Measurements from ENCODE around the gene C2CD4A.
A peak's percentile ranks its signal among the peaks of the same experiment; 100 is the strongest.

The C2CD4A gene

DNA sequence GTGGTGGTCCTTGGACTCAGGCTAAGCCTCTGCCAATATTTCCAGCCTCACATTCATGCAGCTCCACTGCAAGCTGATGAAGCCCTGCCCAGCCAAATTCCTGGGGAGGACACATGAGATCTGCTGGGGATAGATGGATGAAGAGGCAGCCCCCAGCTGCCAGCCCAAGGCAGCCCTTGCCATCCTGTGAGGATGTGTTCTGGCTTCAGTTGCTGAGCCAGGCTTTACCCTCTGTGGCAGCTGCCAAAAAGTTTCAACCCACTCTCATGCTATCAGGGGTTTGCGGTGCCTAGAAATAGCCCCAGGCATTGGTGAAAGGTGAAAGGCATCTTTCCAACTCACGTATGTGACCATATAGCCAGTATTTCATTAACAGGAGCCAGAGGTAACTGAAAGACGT lies 37.6 kb downstream of the C2CD4A start:
- no peak for DNase-seq

DNA sequence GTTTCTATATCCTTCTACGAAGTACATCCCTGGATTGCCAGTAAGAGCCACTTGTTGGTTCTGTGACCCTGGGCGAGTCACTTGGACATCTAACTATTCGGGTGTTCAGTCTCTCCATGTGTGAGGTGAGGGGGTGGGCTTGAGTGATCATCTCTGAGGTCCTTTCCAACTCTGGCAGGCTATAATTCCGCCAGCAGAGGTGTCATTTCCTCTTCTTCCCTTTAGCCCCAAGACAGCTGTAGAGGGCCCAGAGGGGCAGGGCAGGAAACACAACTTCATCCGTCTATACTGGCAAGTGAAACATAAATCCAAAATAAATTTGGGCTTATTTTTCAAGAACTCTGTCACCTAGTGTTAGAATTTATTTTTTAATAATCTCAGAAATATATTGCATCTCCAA lies 38.1 kb downstream of the C2CD4A start:
- no peak for DNase-seq

DNA sequence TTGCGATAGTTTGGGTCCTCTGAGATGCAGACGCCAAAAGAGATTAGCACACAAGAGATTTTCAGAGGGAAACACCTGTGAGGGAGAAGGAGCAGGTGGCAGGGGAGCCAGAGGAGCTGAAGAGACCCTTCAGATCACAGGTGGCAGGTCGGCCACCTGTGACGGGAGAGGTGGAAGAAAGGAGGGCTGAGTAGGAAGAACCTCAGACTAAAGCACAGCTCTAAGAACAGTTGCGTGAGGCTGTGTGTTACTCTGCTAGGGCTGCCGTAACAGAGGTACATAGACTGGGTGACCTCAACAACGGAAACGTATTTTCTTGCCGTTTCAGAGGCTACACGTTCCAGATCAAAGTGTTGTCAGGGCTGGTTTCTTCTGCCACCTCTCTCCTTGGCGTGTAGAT lies 38.5 kb downstream of the C2CD4A start:
- no peak for DNase-seq

DNA sequence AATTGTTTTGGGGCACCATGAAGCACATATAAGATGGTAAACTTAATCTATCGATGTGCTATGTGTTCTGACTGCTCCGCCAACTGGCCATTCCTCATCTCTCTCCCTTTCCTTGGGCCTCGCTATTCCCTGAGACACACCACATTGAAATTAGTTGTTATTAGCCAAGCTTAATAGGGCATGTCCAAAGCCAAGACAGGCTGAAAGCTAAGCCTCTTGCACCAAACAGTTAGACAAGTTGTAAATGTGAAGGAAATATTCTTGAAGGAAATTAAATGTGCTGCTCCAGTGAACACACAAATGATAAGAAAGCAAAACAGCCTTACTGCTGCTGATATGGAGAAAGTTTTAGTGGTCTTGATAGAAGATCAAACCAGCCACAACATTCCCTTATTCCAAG lies 39.3 kb downstream of the C2CD4A start:
- no peak for DNase-seq

DNA sequence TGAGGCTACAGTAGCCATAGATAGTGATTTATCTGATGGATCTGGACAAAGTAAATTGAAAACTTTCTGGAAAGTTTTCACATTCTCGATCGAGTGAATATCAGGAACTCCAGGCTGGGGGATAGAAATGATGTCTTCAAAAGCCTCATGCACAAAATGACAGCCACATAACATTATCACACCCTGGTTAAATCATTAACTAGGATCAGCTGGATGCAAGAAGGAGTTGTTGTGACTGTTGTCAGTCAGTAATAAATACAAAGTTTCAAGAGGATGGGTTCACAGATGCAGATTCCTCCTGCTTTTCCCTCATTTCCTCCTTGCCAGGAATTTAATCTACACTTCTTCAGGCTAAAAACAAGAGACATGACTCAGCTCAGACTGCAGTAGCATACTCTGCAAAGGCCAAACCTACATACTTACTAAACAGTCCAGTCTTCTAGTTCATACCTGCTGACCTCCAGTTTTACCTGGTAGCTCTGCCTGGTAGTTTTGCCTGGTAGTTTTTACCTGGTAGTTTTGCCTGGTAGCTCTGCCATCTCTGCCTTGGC lies 40.9 kb downstream of the C2CD4A start:
- no peak for DNase-seq

DNA sequence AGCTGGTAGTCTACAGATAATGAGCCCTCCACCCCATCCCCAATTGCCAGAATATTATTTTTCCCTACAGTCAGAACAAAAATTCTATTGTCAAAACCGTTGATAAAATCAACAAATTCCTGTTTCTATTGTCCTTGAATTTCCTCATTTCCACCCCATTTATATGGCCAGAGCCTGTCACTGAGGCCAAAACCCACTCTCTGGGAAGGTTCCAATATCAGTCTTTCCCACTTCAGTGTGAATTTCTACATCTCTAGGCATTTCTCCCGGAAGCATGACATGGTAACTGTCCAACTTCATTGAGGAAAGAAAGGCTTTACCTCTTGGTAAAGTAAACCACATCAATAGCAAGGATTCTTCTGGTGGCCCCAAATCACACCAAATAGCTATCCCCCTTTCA lies 41.6 kb downstream of the C2CD4A start:
- DNase-seq: no peak

DNA sequence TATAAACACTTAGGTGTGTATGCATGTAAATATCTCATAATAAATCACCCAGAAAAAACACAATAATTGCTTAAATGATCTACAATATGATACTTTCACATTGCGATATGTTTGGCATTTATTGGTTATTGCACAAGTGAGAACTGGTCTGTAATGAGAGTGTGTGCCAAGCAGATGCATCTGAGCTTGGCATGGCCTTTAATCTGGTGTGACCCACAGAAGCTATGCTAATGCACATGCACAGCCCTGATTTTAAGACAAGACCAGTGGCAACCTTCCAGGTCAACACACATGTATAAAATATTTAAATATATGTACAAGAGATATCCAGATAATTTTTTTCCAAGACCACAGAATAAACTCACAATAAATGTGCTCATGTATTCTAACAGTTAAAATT lies 42.7 kb downstream of the C2CD4A start:
- DNase-seq: no peak

DNA sequence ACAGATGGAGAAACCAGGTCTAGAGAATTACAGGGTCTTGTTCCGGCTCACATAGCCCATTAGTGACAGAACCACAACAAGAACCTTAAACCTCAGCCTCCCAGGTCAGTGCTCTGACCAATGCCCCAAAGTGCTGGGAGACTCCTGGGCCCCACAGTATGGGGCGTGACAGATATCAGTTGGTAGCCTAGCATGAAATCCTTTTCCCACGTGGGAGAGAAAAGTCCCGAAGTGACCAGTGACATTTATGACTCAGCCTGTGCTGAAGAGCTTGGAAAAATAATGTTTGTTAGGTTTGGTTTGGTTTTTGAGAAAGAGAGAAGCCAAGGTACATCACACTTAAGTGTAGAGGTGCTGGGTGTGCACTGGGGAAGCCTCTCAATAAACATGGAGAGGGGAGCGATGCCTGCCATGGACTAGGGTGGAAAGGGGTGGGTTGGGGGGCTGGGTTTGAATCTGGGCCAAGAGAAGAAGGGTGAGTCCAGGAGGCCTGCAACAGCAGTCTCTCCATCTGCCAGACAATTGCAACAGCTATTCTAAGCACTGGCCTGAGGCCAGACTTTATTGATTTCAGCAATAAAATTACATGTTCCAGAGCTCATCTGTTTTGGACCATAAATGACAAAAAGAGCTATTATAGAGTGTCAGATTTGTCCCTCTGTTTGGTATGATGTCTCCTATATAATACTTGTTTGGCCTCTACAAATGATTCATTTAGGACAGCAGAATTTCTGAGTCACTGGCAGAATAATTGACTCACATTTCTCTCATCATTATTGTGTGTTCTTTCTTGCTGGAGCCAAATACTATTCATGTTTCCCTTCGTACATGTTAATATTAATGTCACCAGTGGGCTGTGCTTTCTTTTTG lies 43.4 kb downstream of the C2CD4A start:
- DNase-seq: no peak

DNA sequence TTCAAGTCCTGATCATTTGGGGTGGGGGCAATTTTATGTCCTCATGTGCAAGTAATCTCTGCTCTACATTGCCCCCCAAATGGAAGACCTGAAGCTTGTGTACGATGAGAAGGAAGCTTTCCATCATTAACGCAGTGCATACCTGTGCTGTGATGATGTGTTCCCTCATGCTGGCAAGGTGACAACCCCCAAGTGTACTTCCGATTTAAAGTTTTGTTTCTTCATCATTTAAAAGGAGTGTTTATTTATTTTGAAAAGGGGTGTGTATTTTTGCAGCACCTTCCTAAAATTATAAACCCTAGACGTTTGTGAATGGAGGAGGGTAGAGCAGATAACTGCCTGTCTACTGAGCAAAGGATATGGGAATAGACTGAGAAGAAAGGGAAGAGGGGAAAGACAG lies 45.3 kb downstream of the C2CD4A start:
- DNase-seq: no peak

DNA sequence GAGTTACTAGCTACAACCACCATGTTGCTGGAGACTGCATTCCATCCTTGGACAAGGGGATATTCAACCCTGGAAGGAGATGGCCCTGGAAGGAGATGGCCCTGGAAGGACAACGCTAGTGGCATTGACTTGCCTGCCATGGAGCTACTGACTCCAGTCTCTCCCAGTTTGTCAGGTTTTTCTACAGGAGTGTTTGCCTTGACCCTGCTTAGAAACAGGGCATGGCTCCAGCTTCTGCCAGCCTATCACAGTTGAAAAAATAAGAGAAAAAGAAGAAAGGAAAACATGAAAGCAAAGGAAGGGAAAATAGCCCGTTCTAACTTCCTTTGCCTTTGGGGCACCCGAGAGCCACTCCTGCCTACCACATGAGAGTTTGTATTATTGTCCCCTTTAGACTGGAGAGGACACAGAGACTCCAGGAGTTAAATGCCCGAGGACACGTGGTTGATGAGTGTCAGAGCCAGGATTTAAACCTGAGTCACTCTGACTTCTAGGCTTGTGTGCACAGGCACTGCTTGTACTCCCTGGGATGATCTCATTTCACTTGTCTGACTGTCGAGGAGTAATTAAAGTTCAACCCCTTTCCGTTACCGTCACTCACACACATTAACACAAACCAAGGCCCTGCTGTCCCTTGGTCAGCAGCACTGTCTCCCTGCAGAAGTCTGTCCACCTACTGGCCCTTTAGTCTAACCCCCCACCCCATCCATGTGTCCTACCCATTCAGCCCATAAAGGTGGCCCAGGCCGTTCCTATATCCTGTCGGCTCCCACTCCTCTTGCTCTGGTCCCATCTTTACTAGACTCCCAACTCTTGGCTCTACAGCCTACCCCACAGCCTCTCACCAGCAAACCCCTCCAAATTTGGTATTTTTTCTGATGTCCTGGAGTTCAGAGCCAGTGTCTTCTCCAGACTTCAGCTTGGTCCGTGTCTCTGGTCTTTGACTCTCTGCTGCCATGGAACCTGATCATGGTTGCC lies 46.1 kb downstream of the C2CD4A start:
- DNase-seq: peak; percentile 37

DNA sequence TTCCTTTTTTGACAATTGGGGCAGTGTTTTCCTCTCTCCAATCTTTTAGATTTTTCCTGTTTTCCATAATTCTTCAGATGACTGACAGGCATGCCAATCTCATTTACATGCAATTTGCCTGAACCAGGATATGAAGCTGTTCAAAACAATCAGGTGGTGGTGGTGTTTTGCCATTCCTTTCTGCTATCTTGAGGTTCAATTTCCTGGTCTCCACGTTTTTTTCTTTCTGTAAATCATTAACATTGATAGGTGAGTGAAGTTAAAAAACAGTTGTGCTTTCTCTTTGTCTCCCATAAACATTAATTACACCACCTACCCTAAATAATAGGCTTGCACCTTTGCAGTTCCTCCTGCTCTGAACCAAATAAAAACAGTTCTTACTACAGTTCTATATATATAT lies 49.1 kb downstream of the C2CD4A start:
- no peak for DNase-seq

DNA sequence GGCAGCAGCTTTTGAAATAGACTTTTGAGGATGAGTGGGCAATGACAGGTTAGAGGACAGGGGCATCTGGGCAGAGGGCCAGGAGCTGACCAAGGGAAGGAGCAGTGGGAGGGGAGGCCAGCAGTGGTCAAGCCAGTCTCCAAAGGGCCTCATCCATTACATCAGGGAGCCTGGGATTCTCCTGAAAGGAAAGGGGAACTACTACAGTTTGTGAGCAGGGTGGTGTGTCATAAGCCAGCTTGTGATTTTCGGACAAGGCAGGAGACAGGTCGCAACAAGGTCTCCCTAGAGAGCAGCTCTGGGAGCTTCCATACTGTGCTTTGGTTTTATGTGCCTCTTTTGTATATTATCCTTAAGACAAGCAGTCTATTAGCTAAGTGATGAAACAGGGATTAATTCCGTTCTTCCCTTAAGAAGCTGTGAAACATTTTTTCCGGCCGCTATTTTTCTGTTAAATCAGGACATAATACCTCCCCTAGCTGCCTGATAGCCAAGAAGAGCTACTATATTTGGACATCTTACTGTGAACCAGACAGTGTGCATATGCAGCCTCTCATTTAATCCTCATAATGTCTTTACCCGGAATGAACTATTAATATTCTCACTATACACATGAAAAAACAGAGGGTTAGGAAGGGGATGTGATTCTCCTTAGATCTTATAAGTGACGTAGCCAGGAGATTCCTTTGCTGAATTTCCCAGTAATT lies 51.9 kb downstream of the C2CD4A start:
- DNase-seq: no peak

DNA sequence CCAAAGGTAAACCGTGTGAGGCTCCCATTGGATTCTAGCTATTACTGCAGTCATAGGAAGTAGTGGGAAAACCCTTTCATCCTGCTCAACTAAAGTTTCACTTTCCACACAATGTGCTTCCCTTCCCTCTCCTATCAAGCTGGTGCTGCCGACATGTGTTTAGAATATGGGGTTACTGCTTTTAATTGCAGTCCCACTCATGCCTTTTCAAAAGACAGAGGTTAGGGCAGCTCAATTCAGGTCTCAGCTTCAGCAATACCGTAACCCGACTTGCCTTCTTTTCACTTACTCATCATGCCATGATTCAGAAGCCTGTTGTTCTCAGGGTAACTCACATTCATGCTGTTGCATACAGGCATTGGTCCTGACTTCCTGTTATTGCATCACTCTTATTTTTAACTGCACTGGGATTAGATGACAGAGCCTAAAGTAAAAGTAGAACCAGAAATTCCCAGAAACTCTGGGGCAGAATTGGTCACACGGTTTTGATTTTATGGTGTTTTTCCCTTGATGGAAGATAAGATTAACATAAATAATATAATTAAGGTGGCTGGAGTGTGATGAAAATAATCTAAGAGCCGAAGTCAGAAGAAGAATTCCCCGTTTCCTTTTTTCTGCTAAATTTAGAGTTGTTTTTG lies 52.6 kb downstream of the C2CD4A start:
- peak; percentile 30 for DNase-seq

DNA sequence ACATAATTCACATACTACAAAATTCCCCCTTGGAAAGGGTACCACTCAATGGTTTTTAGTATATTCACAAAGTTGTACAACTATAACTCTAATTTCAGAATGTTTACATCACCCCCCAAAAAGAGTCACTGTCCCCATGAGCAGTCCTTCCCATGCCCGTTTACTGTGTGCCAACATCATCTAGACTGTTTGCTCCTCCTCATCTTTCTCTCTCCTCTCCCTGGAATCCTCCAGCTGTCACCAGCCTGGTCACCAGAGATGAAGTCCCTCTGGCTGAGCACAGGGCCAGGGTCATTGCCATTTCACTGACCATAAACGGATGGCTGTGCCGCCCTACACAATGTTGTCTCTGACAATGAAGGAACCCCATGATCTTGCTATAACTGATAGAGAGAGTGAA lies 53.1 kb downstream of the C2CD4A start:
- no peak for DNase-seq
